ENCODE results near the gene PHETA1. TPM values are rescaled to one million over a fixed set of nuclear protein-coding genes. Genes with fewer than 3 reads are reported as not detected.

The PHETA1 gene
- total and polyA plus RNA-seq, 2 donors (not counting 3 experiments of a cell fraction or from before 2014, with no cell fraction given): 10.6 to 20.0 TPM

GRCh38 chr12:111384596-111384995 is 15.7 kb upstream of the PHETA1 start:
- BruUV-seq (replicated peaks): no TSS peak
- no peak for DNase-seq (ENCODE audit: low read depth, low spot score)
- POLR2A ChIA-PET: no interaction called here

More at GRCh38 chr12:111384596-111384995, 15.7 kb upstream of the PHETA1 start:
- no peak overlapping the region for H3K9ac ChIP-seq (replicated peaks; ENCODE audit: extremely low read depth, insufficient read depth, low read length)
- H3K4me2 ChIP-seq (ENCODE audit: insufficient read depth, low read length): no peak overlapping the region
- no peaks in the 10 kb centered on the region for H3K4me1 ChIP-seq (ENCODE audit: control insufficient read depth, extremely low read depth, insufficient read depth, low read length)
- no peak overlapping the region for H3K4me3 ChIP-seq (replicated peaks in 1 of 3; ENCODE audit: insufficient read depth in 1 of 3, low read depth in 1 of 3, low read length in 3 of 3)
- intact Hi-C loops (cut with micrococcal nuclease) (no loop called here), dilution Hi-C loops (cut with MboI; ENCODE audit: extremely low pct_ligation_motif_present, low sequenced_read_pairs) (no loop called here)
- H3K79me2 ChIP-seq (ENCODE audit: control insufficient read depth, insufficient read depth, low read length): no peaks in the 10 kb centered on the region
- no peaks in the 10 kb centered on the region for H3K9me1 ChIP-seq (replicated peaks; ENCODE audit: control insufficient read depth, extremely low read depth, insufficient read depth, low read length)
- peaks cover 0 to 7% of the 10 kb centered on the region in 2 experiments for H3K27me3 ChIP-seq (ENCODE audit: control insufficient read depth in 2 of 2, insufficient read depth in 2 of 2, low read length in 2 of 2)
- H3K9me3 ChIP-seq (replicated peaks; ENCODE audit: control insufficient read depth, insufficient read depth, low read length): no peaks in the 10 kb centered on the region
- H4K20me1 ChIP-seq (replicated peaks; ENCODE audit: control insufficient read depth, extremely low read depth, insufficient read depth, low read length): no peaks in the 10 kb centered on the region
- no peak for TF ChIP-seq FOS (IDR thresholded peaks at IDR 0.05; ENCODE audit: borderline replicate concordance, insufficient read depth, low read length)
- no peak for TF ChIP-seq GATA2 (IDR thresholded peaks at IDR 0.05; ENCODE audit: insufficient read depth, insufficient read length, low read depth, low read length)
- TF ChIP-seq EZH2 (IDR thresholded peaks at IDR 0.05; ENCODE audit: borderline replicate concordance, low read depth, low read length, severe bottlenecking): no peak
- no peak for TF ChIP-seq MYC (IDR thresholded peaks at IDR 0.05; ENCODE audit: low read depth, low read length)
- no peak for TF ChIP-seq MAX (IDR thresholded peaks at IDR 0.05; ENCODE audit: insufficient read depth, insufficient read length)
- TF ChIP-seq POLR2AphosphoS5 (IDR thresholded peaks at IDR 0.05; ENCODE audit: insufficient read depth, low read depth, low read length): no peak
- TF ChIP-seq POLR2A (IDR thresholded peaks at IDR 0.05; ENCODE audit: low read depth, low read length): no peak
- no peak for TF ChIP-seq JUN (IDR thresholded peaks at IDR 0.05; ENCODE audit: borderline replicate concordance, insufficient read depth, insufficient read length, low read depth)
- no peak for TF ChIP-seq CTCF (IDR thresholded peaks at IDR 0.05; ENCODE audit: extremely low read depth in 1 of 2, insufficient read depth in 1 of 2, low read depth in 1 of 2, low read length in 2 of 2)
- no peak overlapping the region for H2AFZ ChIP-seq (ENCODE audit: low read depth, low read length)
- no peak for FAIRE-seq
- CTCF ChIA-PET: interaction anchor here (0.6 to 1.9 kb wide), 4 partner anchors 12 to 1069 kb away, joined by 3 to 7 read pairs (median 4); no protein-coding TSS in a partner anchor
- H3K36me3 ChIP-seq (ENCODE audit: control insufficient read depth in 2 of 2, extremely low read depth in 1 of 2, insufficient read depth in 2 of 2, low read length in 2 of 2): no peaks in the 10 kb centered on the region
- no peak overlapping the region for H3K27ac ChIP-seq (ENCODE audit: insufficient read depth, low read depth, low read length)

Measured in endothelial cell of umbilical vein (primary cell).